Measurements from ENCODE around the gene NBEA. TPM values are rescaled to one million over a fixed set of nuclear protein-coding genes. Genes with fewer than 3 reads are reported as not detected.

NBEA gene
- total RNA-seq, 1 experiment from 2014 or later, result 3.3 TPM

GRCh38 chr13:35684432-35684831, 742.4 kb downstream of the NBEA start:
- CTCF ChIA-PET, result no interaction called here
- POLR2A ChIA-PET, result no interaction called here
- intact Hi-C loops (cut with micrococcal nuclease; ENCODE audit: unreplicated experiment), result no loop called here
- Histone ChIP-seq H3K4me3 (ENCODE audit: low read depth in 2 of 2, low read length in 2 of 2) (no peak overlapping the region), H3K4me1 (ENCODE audit: control insufficient read depth, insufficient read depth, low read length) (no peaks in the 10 kb centered on the region), H3K36me3 (ENCODE audit: control insufficient read depth, insufficient read depth, low read length) (no peaks in the 10 kb centered on the region), H3K27ac (ENCODE audit: low read length) (no peak overlapping the region), H3K9me3 (ENCODE audit: control insufficient read depth, insufficient read depth, low read depth, low read length) (no peaks in the 10 kb centered on the region), H3K27me3 (ENCODE audit: control insufficient read depth, insufficient read depth, low read length) (no peaks in the 10 kb centered on the region)
- ATAC-seq (no peak), DNase-seq (ENCODE audit: low read depth, low spot score) (no peak)
- TF ChIP-seq TCF7L2 (IDR thresholded peaks at IDR 0.05; ENCODE audit: low read depth, low read length), result no peak
- no peak for TF ChIP-seq REST (IDR thresholded peaks at IDR 0.05; ENCODE audit: insufficient read depth in 1 of 2, low read depth in 2 of 2, low read length in 1 of 2)
- no peak for TF ChIP-seq CTCF (IDR thresholded peaks at IDR 0.05)
- TF ChIP-seq POLR2AphosphoS5 (IDR thresholded peaks at IDR 0.05; ENCODE audit: low read depth, low read length), result no peak
- TF ChIP-seq SIN3A (IDR thresholded peaks at IDR 0.05; ENCODE audit: borderline replicate concordance, insufficient read depth, low read depth, low read length), result no peak
- BruUV-seq (replicated peaks), result no TSS peak
- in situ Hi-C loops (cut with HindIII; ENCODE audit: low pct_unique_long_range_greater_than_20kb, low sequenced_read_pairs), result no loop called here

- no peaks in the 10 kb centered on the region for H3K27me3 ChIP-seq (ENCODE audit: control insufficient read depth, insufficient read depth, low read length)
- BruUV-seq (replicated peaks), result no TSS peak
- TF ChIP-seq SIN3A (IDR thresholded peaks at IDR 0.05; ENCODE audit: borderline replicate concordance, insufficient read depth, low read depth, low read length), result no peak
- TF ChIP-seq REST (IDR thresholded peaks at IDR 0.05; ENCODE audit: insufficient read depth in 1 of 2, low read depth in 2 of 2, low read length in 1 of 2), result no peak
- no peak for TF ChIP-seq TCF7L2 (IDR thresholded peaks at IDR 0.05; ENCODE audit: low read depth, low read length)
- no peak for TF ChIP-seq POLR2AphosphoS5 (IDR thresholded peaks at IDR 0.05; ENCODE audit: low read depth, low read length)
- TF ChIP-seq CTCF (IDR thresholded peaks at IDR 0.05), result no peak
- no peak overlapping the region for H3K27ac ChIP-seq (ENCODE audit: low read length)
- ChIA-PET CTCF (no interaction called here), POLR2A (no interaction called here)
- intact Hi-C loops (cut with micrococcal nuclease; ENCODE audit: unreplicated experiment), result no loop called here
- H3K4me3 ChIP-seq (ENCODE audit: low read depth in 2 of 2, low read length in 2 of 2), result no peak overlapping the region
- DNase-seq (ENCODE audit: low read depth, low spot score) (no peak), ATAC-seq (no peak)
- in situ Hi-C loops (cut with HindIII; ENCODE audit: low pct_unique_long_range_greater_than_20kb, low sequenced_read_pairs), result no loop called here
- no peaks in the 10 kb centered on the region for H3K9me3 ChIP-seq (ENCODE audit: control insufficient read depth, insufficient read depth, low read depth, low read length)
- no peaks in the 10 kb centered on the region for H3K4me1 ChIP-seq (ENCODE audit: control insufficient read depth, insufficient read depth, low read length)
- H3K36me3 ChIP-seq (ENCODE audit: control insufficient read depth, insufficient read depth, low read length), result no peaks in the 10 kb centered on the region
These were observed 745.3 kb downstream of the NBEA start for GRCh38 chr13:35687336-35687735.
